K562 (cell line): ENCODE data around the gene PDE5A. TPM values are rescaled to one million over a fixed set of nuclear protein-coding genes. Genes with fewer than 3 reads are reported as not detected.
A peak's percentile ranks its signal among the peaks of the same experiment; 100 is the strongest.

Experiments used
- CCNT2 ChIP-seq: IDR thresholded peaks from 2 replicates; pipeline ENCODE4 v1.6.1; 2011; ENCODE audit warnings: borderline replicate concordance, low read depth, mild to moderate bottlenecking, moderate library complexity, mixed read lengths, low read length; ENCODE audit not compliant: insufficient read length; ENCODE audit errors: extremely low read depth
- CTBP1 ChIP-seq: fragments of 450-650 bp; IDR thresholded peaks from 2 replicates; pipeline ENCODE4 v1.6.1; 2016; ENCODE audit warnings: borderline replicate concordance
- E2F6 ChIP-seq, 2 experiments: IDR thresholded peaks; 2 replicates each; pipeline ENCODE4 v1.6.1; 2011; ENCODE audit warnings: borderline replicate concordance in 1 of 2, control low read depth in 1 of 2, low read depth in 1 of 2, low read length in 1 of 2, mild to moderate bottlenecking in 1 of 2, mixed read lengths in 1 of 2, moderate library complexity in 1 of 2; ENCODE audit not compliant: insufficient read depth in 1 of 2, insufficient read length in 1 of 2, poor library complexity in 1 of 2, severe bottlenecking in 1 of 2; ENCODE audit errors: extremely low read depth in 1 of 2
- MGA ChIP-seq: fragments of 450-650 bp; IDR thresholded peaks from 2 replicates; pipeline ENCODE4 v1.6.1; 2016; ENCODE audit warnings: mild to moderate bottlenecking, moderate library complexity
- MTA1 ChIP-seq: fragments of 450-650 bp; IDR thresholded peaks from 2 replicates; pipeline ENCODE4 v1.6.1; 2017; ENCODE audit warnings: borderline replicate concordance
- NCOA4 ChIP-seq: fragments of 450-650 bp; IDR thresholded peaks from 2 replicates; pipeline ENCODE4 v1.6.1; 2018; ENCODE audit warnings: mild to moderate bottlenecking; ENCODE audit not compliant: partially characterized antibody
- RNF2 ChIP-seq: sonication (generic); IDR thresholded peaks from 2 replicates; pipeline ENCODE4 v1.6.1; 2016
- SNRNP70 ChIP-seq: fragments of 200-400 bp; formaldehyde crosslinking; optimal IDR thresholded peaks from 2 replicates; pipeline ENCODE3; 2017; ENCODE audit warnings: low read depth, low read length
- ZC3H4 ChIP-seq: sonication (generic); formaldehyde crosslinking; IDR thresholded peaks from 2 replicates; pipeline ENCODE4 v1.9.0; 2021; ENCODE audit warnings: missing genetic modification reagents, borderline replicate concordance
- ZNF57 ChIP-seq: fragments of 450-650 bp; formaldehyde crosslinking; IDR thresholded peaks from 2 replicates; pipeline ENCODE4 v1.4.0; 2020; ENCODE audit warnings: mild to moderate bottlenecking, moderate library complexity
- polyA plus RNA-seq, 8 experiments: library from polyadenylated mRNA; depleted of rRNA in 4 of 8; stranded (reverse) in 5 of 8; unstranded in 3 of 8; fragments of >200 nt; fragmentation: Nextera tagmentation in 2 of 8; fragmentation: Illumina TruSeq in 1 of 8; extraction: Ambion mirVana in 2 of 8; extraction: Trizol in 1 of 8; gene quantifications; 2 replicates each; pipeline versions ENCODE4 v1.2.1 to v1.2.3, GENCODE V29; 2011 to 2014; ENCODE audit warnings: inconsistent platforms in 1 of 8, missing spikeins in 1 of 8
- total RNA-seq, 7 experiments: library from RNA; depleted of rRNA in 6 of 7; stranded (reverse); fragments of >200 nt in 6 of 7; fragmentation: Illumina TruSeq in 2 of 7; extraction: Trizol in 2 of 7; gene quantifications; 2 replicates each; pipeline versions ENCODE4 v1.2.1 to v1.2.3, GENCODE V29; 2011 to 2021; ENCODE audit warnings: low replicate concordance in 1 of 7
- TF ChIP-seq, protein P1 (sequence below), 3 experiments: IDR thresholded peaks in 2 of 3; conservative IDR thresholded peaks in 1 of 3; 2 replicates each; pipeline ENCODE4 v1.5.1; 2011 to 2012; ENCODE audit warnings: low read length in 3 of 3, mild to moderate bottlenecking in 3 of 3, control low read depth in 2 of 3, improper control_type of control experiment in 1 of 3, inconsistent platforms in 1 of 3, low read depth in 1 of 3, mixed read lengths in 1 of 3, moderate library complexity in 1 of 3; ENCODE audit not compliant: insufficient read depth in 2 of 3

Gene PDE5A
- total and polyA plus RNA-seq, 9 of the 15 experiments (the other 6 are each of a cell fraction or from before 2014, with no cell fraction given), result 0.07 to 1.9 (median 0.29) TPM

GRCh38 chr4:119627267-119628255, 1.0 kb downstream of the PDE5A start (continued):
- TF ChIP-seq E2F6 (IDR thresholded peaks at IDR 0.05; ENCODE audit: borderline replicate concordance in 1 of 2, extremely low read depth in 1 of 2, insufficient read depth in 1 of 2, insufficient read length in 1 of 2, low read depth in 1 of 2, low read length in 1 of 2, poor library complexity in 1 of 2, severe bottlenecking in 1 of 2) (peak; percentile 69 to 95), RNF2 (no peak), ZC3H4 (CRISPR knock-in tag) (no peak), MTA1 (no peak), MGA (no peak), NCOA4 (no peak), ZNF57 (CRISPR knock-in tag) (no peak), CTBP1 (peak; percentile 52; the same call in 1 of the 2 replicates), CCNT2 (peak; percentile 53), SNRNP70 (no peak)
- TF ChIP-seq, protein P1, sequence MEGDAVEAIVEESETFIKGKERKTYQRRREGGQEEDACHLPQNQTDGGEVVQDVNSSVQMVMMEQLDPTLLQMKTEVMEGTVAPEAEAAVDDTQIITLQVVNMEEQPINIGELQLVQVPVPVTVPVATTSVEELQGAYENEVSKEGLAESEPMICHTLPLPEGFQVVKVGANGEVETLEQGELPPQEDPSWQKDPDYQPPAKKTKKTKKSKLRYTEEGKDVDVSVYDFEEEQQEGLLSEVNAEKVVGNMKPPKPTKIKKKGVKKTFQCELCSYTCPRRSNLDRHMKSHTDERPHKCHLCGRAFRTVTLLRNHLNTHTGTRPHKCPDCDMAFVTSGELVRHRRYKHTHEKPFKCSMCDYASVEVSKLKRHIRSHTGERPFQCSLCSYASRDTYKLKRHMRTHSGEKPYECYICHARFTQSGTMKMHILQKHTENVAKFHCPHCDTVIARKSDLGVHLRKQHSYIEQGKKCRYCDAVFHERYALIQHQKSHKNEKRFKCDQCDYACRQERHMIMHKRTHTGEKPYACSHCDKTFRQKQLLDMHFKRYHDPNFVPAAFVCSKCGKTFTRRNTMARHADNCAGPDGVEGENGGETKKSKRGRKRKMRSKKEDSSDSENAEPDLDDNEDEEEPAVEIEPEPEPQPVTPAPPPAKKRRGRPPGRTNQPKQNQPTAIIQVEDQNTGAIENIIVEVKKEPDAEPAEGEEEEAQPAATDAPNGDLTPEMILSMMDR (IDR thresholded peaks at IDR 0.05 in 2 of 3, conservative IDR thresholded peaks at IDR 0.05 in 1 of 3; ENCODE audit: insufficient read depth in 2 of 3, low read depth in 1 of 3, low read length in 3 of 3), result peak; percentile 33 to 60 (median 44); a peak in 5 of 6 replicates
